Sigmoid colon (tissue), 7 donors: ENCODE data around the gene SMOC2. TPM values are rescaled to one million over a fixed set of nuclear protein-coding genes. Genes with fewer than 3 reads are reported as not detected.

Source experiments
- DNase-seq: peaks from one replicate; pipeline ENCODE4 v3.0.0-alpha.2; 2019
- H3K27ac ChIP-seq, 4 donors: fragments of 200-600 bp; sonication (generic); one replicate each; pipeline ENCODE4 v1.5.1; 2016 to 2019; ENCODE audit warnings: mild to moderate bottlenecking in 1 of 4
- H3K27me3 ChIP-seq, 3 donors: fragments of 200-600 bp; sonication (generic); one replicate each; pipeline ENCODE4 v1.5.1; 2019; ENCODE audit warnings: mild to moderate bottlenecking in 1 of 3
- H3K36me3 ChIP-seq, 4 donors: fragments of 200-600 bp; sonication (generic); one replicate each; pipeline ENCODE4 v1.5.1; 2016 to 2019
- H3K4me1 ChIP-seq, 4 donors: fragments of 200-600 bp; sonication (generic); one replicate each; pipeline ENCODE4 v1.5.1; 2017 to 2019
- H3K4me3 ChIP-seq, 4 donors: fragments of 200-600 bp; sonication (generic); one replicate each; pipeline ENCODE4 v1.5.1; 2017 to 2019; ENCODE audit warnings: mild to moderate bottlenecking in 2 of 4, moderate library complexity in 1 of 4
- H3K9me3 ChIP-seq, 4 donors: fragments of 200-600 bp in 3 of 4; sonication (generic) in 3 of 4; one replicate each; pipeline versions ENCODE4 v1.5.1 to v1.6.1; 2013 to 2019
- EP300 ChIP-seq, 4 donors: sonication (generic); formaldehyde crosslinking; IDR thresholded peaks; one replicate each; pipeline ENCODE4 v1.6.1; 2017; ENCODE audit warnings: antibody characterized with exemption in 4 of 4
- POLR2A ChIP-seq, 2 donors: fragments of 450-650 bp; IDR thresholded peaks; one replicate each; pipeline ENCODE4 v1.6.1; 2016; ENCODE audit warnings: antibody characterized with exemption in 2 of 2, mild to moderate bottlenecking in 2 of 2, moderate library complexity in 2 of 2
- POLR2AphosphoS5 ChIP-seq, 4 donors: sonication (generic); formaldehyde crosslinking; IDR thresholded peaks; one replicate each; pipeline ENCODE4 v1.6.1; 2017; ENCODE audit warnings: antibody characterized with exemption in 4 of 4
- WGBS, 2 donors: extraction: QIAGEN DNeasy Blood & Tissue Kit; methylation state at CpG; one replicate each; pipeline ENCODE4 v1.1.7; 2013; 5-methylcytosine and 5-hydroxymethylcytosine counted together
- intact Hi-C: fragments of 100-400 bp; cut with DNase I; formaldehyde crosslinking; loops from one replicate; pipeline ENCODE4 v1.15.1; 2023
- polyA plus RNA-seq, 3 donors: library from polyadenylated mRNA; stranded (reverse); fragments of 200-250 nt; gene quantifications; one replicate each; pipeline ENCODE4 v1.2.3, GENCODE V29; 2013
- total RNA-seq, 4 donors: library from RNA; depleted of rRNA; stranded (reverse); fragments of >200 nt; gene quantifications; one replicate each; pipeline ENCODE4 v1.1.0, GENCODE V29; 2016
- TF ChIP-seq, protein P1 (sequence below), 4 experiments: fragments of 450-650 bp in 3 of 4; fragments of 200-600 bp in 1 of 4; IDR thresholded peaks; one replicate each; pipeline ENCODE4 v1.5.1; 2016 to 2019; ENCODE audit warnings: antibody characterized with exemption in 4 of 4, mild to moderate bottlenecking in 3 of 4, moderate library complexity in 2 of 4
- donor health status: healthy with polysubstance abuse.
- donor health status: Bipolar disorder and iron deficiency.
- donor health status: healthy.

The SMOC2 gene
- total and polyA plus RNA-seq, 7 donors, result 4.2 to 130 (median 33.5) TPM

DNA sequence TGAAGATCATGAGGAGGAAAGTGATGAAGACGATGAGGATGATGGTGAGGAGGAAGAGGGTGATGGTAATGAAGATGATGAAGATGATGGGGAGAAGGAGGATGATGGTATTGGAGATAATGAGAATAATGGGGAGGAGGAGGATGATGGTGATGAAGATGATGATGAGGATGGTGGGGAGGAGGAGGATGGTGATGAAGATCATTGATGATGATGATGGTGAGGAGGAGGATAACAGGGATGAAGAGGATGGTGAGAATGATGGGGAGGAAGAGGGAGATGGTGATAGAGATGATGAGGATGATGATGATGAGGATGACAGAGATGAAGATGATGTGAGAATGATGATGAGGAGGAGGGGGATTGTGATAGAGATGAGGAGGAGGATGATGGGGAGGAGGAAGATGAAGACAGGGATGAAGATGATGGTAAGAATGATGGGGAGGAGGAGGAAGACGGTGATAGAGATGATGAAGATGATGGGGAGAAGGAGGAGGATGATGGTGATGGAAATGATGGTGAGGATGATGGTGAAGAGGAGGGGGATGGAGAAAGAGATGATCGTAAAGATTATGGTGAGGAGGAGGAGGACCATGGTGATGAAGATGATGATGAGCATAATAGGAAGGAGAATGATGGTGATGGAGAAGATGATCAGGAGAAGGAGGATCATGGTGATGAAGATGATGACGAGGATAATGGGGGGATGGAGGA, 273.7 kb downstream of the SMOC2 start:
- H3K4me3 ChIP-seq, result no peak overlapping the region
- H3K4me1 ChIP-seq, result no peaks in the 10 kb centered on the region
- peaks cover 0 to 11% (median 4%) of the 10 kb centered on the region in 3 donors for H3K27me3 ChIP-seq
- 90 to 92% methylated on average over 4 of the region's 4 CpGs for WGBS, 2 donors
- intact Hi-C loops, result no loop called here
- no peak for TF ChIP-seq POLR2A (IDR thresholded peaks at IDR 0.05)
- no peak overlapping the region for H3K27ac ChIP-seq
- no peaks in the 10 kb centered on the region for H3K36me3 ChIP-seq
- DNase-seq, result no peak
- H3K9me3 ChIP-seq, result no peaks in the 10 kb centered on the region

DNA sequence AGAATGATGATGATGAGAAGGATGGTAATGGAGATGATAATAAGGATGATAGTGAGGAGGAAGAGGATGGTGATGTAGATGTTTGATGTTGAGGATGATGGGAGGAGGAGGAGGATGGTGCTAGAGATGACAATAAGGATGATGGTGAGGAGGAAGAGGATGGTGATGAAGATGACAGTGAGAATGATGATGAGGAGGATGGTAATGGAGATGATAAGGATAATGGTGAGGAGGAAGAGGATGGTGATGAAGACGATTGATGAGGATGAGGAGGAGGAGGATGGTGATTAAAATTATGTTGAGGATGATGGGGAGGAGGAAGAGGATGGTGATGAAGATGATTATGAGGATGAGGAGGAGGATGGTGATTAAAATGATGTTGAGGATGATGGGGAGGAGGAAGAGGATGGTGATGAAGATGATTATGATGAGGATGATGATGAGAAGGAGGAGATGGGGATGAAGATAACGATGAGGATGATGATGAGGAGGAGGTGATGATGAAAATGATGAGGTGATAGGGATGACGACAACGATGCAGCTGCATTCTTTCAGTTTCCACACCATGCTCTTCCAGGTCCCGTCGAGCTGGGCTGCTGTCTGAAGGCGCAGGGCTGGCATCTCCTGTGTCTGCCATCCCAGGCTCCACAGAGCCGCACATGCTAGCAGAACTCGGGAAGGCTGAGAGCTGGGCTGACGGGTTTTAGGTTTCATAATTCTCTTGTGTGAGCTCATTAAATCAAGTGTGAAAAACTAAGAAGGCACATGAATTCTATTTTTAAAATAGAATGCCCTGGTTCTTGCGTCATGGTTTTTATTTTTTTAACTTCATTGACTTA, 274.9 kb downstream of the SMOC2 start:
- Histone ChIP-seq H3K27me3 (peaks cover 0 to 11% (median 4%) of the 10 kb centered on the region in 3 donors), H3K4me3 (no peak overlapping the region), H3K9me3 (no peaks in the 10 kb centered on the region), H3K27ac (no peak overlapping the region), H3K36me3 (no peaks in the 10 kb centered on the region), H3K4me1 (no peaks in the 10 kb centered on the region)
- TF ChIP-seq POLR2A (IDR thresholded peaks at IDR 0.05), result no peak
- TF ChIP-seq, protein P1, sequence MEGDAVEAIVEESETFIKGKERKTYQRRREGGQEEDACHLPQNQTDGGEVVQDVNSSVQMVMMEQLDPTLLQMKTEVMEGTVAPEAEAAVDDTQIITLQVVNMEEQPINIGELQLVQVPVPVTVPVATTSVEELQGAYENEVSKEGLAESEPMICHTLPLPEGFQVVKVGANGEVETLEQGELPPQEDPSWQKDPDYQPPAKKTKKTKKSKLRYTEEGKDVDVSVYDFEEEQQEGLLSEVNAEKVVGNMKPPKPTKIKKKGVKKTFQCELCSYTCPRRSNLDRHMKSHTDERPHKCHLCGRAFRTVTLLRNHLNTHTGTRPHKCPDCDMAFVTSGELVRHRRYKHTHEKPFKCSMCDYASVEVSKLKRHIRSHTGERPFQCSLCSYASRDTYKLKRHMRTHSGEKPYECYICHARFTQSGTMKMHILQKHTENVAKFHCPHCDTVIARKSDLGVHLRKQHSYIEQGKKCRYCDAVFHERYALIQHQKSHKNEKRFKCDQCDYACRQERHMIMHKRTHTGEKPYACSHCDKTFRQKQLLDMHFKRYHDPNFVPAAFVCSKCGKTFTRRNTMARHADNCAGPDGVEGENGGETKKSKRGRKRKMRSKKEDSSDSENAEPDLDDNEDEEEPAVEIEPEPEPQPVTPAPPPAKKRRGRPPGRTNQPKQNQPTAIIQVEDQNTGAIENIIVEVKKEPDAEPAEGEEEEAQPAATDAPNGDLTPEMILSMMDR (IDR thresholded peaks at IDR 0.05), result no peak
- no peak for TF ChIP-seq EP300 (IDR thresholded peaks at IDR 0.05)
- no peak for TF ChIP-seq POLR2AphosphoS5 (IDR thresholded peaks at IDR 0.05)
- intact Hi-C loops, result no loop called here
- WGBS, 2 donors, result 87 to 92% methylated on average over 11 of the region's 11 CpGs
- no peak for DNase-seq

DNA sequence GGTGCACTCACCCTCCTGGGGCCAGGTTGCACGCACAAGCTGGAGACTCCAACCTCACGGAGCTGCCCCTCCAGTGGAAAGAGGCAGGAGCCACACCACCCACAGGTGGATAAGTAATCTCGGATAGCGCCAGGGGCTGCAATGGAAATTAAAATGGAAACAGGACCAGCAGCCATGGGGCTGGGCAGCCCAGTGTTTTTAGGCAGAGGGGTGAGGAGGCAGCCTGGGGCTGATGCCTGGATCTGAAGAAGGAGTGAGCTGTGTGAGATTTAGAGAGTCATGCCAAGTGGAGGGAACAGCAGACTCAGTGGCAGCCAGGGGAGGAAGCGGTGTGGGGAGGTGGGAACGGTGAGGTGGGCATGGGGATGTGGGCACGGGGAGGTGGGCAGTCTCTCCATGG, 275.6 kb downstream of the SMOC2 start:
- Histone ChIP-seq H3K9me3 (no peaks in the 10 kb centered on the region), H3K27ac (no peak overlapping the region), H3K4me3 (no peak overlapping the region), H3K4me1 (no peaks in the 10 kb centered on the region), H3K36me3 (no peaks in the 10 kb centered on the region), H3K27me3 (peaks cover 0 to 11% (median 4%) of the 10 kb centered on the region in 3 donors)
- 92 to 93% methylated on average over 7 of the region's 7 CpGs for WGBS, 2 donors
- intact Hi-C loops, result no loop called here
- TF ChIP-seq POLR2A (IDR thresholded peaks at IDR 0.05) (no peak), EP300 (IDR thresholded peaks at IDR 0.05) (no peak), POLR2AphosphoS5 (IDR thresholded peaks at IDR 0.05) (no peak)
- TF ChIP-seq, protein P1 (IDR thresholded peaks at IDR 0.05), result no peak
- DNase-seq, result no peak

DNA sequence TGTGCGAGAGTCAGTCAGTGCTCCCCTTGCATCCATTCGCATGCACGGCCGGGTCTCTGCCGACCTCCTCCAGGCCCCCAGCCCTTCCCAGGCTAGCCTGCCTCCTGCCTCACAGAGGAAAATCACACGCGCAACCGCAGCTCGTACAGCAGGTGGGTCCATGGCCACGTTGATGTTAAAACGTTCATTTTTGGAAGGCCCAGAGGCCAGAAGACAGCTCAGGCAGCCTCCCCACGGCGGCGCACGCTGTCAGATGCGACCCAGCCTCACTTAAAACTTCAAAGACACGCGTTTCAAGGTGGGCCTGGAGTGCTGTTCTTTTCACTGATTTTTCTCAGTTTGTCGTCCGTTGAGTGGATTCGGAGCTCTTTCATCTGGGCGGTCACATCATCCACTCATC, 276.5 kb downstream of the SMOC2 start:
- DNase-seq, result no peak
- WGBS, 2 donors, result 91 to 92% methylated on average over 22 of the region's 22 CpGs
- intact Hi-C loops, result no loop called here

More for the DNA sequence above, 276.5 kb downstream of the SMOC2 start:
- Histone ChIP-seq H3K4me1 (no peaks in the 10 kb centered on the region), H3K27ac (no peak overlapping the region), H3K36me3 (no peaks in the 10 kb centered on the region), H3K4me3 (no peak overlapping the region), H3K27me3 (peaks cover 0 to 3% (median 0%) of the 10 kb centered on the region in 3 donors), H3K9me3 (no peaks in the 10 kb centered on the region)
- TF ChIP-seq POLR2AphosphoS5 (IDR thresholded peaks at IDR 0.05) (no peak), EP300 (IDR thresholded peaks at IDR 0.05) (no peak), POLR2A (IDR thresholded peaks at IDR 0.05) (no peak)
- TF ChIP-seq, protein P1 (IDR thresholded peaks at IDR 0.05), result no peak

Other genes with a start within 250 kb of the SMOC2 start
- 1 to 10 TPM in 1 of 4 donors, under 1 TPM in 3; 0.16 to 1.1 (median 0.52) TPM for gene DACT2, start 121.4 kb upstream of the SMOC2 start, total RNA-seq
- gene DACT2, start 121.4 kb upstream of the SMOC2 start, polyA plus RNA-seq, result under 1 TPM; 0.23 to 0.92 (median 0.60) TPM